Stimulated activated CD4-positive, alpha-beta T cell treated with anti-CD3 and anti-CD28 coated beads, Interleukin-12 subunit alpha, Interleukin-12 subunit beta, amount 100 ng/mL, for 24 hours (primary cell): Measurements from ENCODE around the gene ITCH.
"Not testable (repeated sequence)": the region's sequence is repeated elsewhere in the genome, so short reads cannot be mapped to it uniquely, and the experiment has no call there.

Experiments used
- DNase-seq, 2 experiments: peaks; one replicate each; pipeline ENCODE4 v3.0.0-alpha.2; 2020; ENCODE audit warnings: low read depth in 2 of 2

ITCH gene

GRCh38 chr20:34377072-34377847, 14.2 kb downstream of the ITCH start:
- no peak for DNase-seq

- DNase-seq, result no peak
Observed at GRCh38 chr20:34382174-34382573, 19.1 kb downstream of the ITCH start.

GRCh38 chr20:34382877-34383455, 19.9 kb downstream of the ITCH start:
- DNase-seq, result not testable (repeated sequence)

- DNase-seq, result no peak
Observed at GRCh38 chr20:34385464-34385863, 22.4 kb downstream of the ITCH start.

GRCh38 chr20:34388000-34388399, 24.9 kb downstream of the ITCH start:
- DNase-seq, result no peak

GRCh38 chr20:34388678-34389077, 25.6 kb downstream of the ITCH start:
- no peak for DNase-seq

- no peak for DNase-seq
Observed at GRCh38 chr20:34389206-34389953, 26.3 kb downstream of the ITCH start.

GRCh38 chr20:34389954-34390555, 27.0 kb downstream of the ITCH start:
- DNase-seq, result no peak

- DNase-seq, result no peak
Observed at GRCh38 chr20:34396408-34396807, 33.3 kb downstream of the ITCH start.

GRCh38 chr20:34397096-34397495, 34.0 kb downstream of the ITCH start:
- no peak for DNase-seq

GRCh38 chr20:34400776-34401175, 37.7 kb downstream of the ITCH start:
- DNase-seq, result not testable (repeated sequence)

GRCh38 chr20:34401741-34402455, 38.8 kb downstream of the ITCH start:
- DNase-seq, result peak in 1 of 2 experiments; percentile 11

GRCh38 chr20:34402461-34402860, 39.4 kb downstream of the ITCH start:
- no peak for DNase-seq

GRCh38 chr20:34403063-34403827, 40.2 kb downstream of the ITCH start:
- DNase-seq, result no peak

- DNase-seq, result no peak
Observed at GRCh38 chr20:34403908-34404307, 40.8 kb downstream of the ITCH start.

GRCh38 chr20:34404803-34405202, 41.7 kb downstream of the ITCH start:
- no peak for DNase-seq

GRCh38 chr20:34405247-34405651, 42.2 kb downstream of the ITCH start:
- DNase-seq, result not testable (repeated sequence)

GRCh38 chr20:34405942-34406341, 42.9 kb downstream of the ITCH start:
- DNase-seq, result not testable (repeated sequence)

- DNase-seq, result no peak
Observed at GRCh38 chr20:34407962-34408474, 44.9 kb downstream of the ITCH start.

GRCh38 chr20:34410336-34410735, 47.3 kb downstream of the ITCH start:
- no peak for DNase-seq

GRCh38 chr20:34412453-34412852, 49.4 kb downstream of the ITCH start:
- no peak for DNase-seq
